HFFc6 (cell line): ENCODE measurements around the gene CMIP. TPM values are rescaled to one million over a fixed set of nuclear protein-coding genes. Genes with fewer than 3 reads are reported as not detected.
A peak's percentile ranks its signal among the peaks of the same experiment; 100 is the strongest.

ENCODE experiments used
- DNase-seq: peaks from one replicate; pipeline ENCODE4 v3.0.0-alpha.2; 2018
- H3K27ac Mint-ChIP-seq: 2 replicates; pipeline ENCODE4 v1.8.0; 2020; ENCODE audit warnings: mild to moderate bottlenecking, mixed read lengths
- H3K27me3 Mint-ChIP-seq: 2 replicates; pipeline ENCODE4 v1.8.0; 2021; ENCODE audit warnings: mild to moderate bottlenecking, moderate library complexity, mixed read lengths; ENCODE audit not compliant: insufficient read depth
- H3K36me3 Mint-ChIP-seq: 2 replicates; pipeline ENCODE4 v1.8.0; 2021; ENCODE audit warnings: low read depth, mixed read lengths
- H3K4me1 Mint-ChIP-seq: 2 replicates; pipeline ENCODE4 v1.8.0; 2020; ENCODE audit warnings: low read depth, mixed read lengths
- H3K4me3 Mint-ChIP-seq: 2 replicates; pipeline ENCODE4 v1.8.0; 2020; ENCODE audit warnings: mild to moderate bottlenecking, moderate library complexity, mixed read lengths
- H3K9me3 Mint-ChIP-seq: 2 replicates; pipeline ENCODE4 v1.8.0; 2020; ENCODE audit warnings: mild to moderate bottlenecking, mixed read lengths
- total RNA-seq, 6 experiments: library from RNA; stranded (reverse); fragmentation: NEBNext Ultra II Directional; extraction: Animal tissue kit (Norgen Biotek cat#: 25700); gene quantifications; 2 replicates in 1 of 6; 3 replicates in 5 of 6; pipeline ENCODE4 v1.2.3, GENCODE V29; 2021
- TF ChIP-seq, protein P1 (sequence below): fragments of 200-600 bp; sonication (generic); IDR thresholded peaks from 2 replicates; pipeline ENCODE4 v1.5.0; 2021; ENCODE audit warnings: antibody characterized with exemption, mild to moderate bottlenecking

The CMIP gene
- total RNA-seq, 6 experiments from 2014 or later, result 35.9 to 48.0 (median 43.5) TPM

- DNase-seq, result no peak
- TF ChIP-seq, protein P1, sequence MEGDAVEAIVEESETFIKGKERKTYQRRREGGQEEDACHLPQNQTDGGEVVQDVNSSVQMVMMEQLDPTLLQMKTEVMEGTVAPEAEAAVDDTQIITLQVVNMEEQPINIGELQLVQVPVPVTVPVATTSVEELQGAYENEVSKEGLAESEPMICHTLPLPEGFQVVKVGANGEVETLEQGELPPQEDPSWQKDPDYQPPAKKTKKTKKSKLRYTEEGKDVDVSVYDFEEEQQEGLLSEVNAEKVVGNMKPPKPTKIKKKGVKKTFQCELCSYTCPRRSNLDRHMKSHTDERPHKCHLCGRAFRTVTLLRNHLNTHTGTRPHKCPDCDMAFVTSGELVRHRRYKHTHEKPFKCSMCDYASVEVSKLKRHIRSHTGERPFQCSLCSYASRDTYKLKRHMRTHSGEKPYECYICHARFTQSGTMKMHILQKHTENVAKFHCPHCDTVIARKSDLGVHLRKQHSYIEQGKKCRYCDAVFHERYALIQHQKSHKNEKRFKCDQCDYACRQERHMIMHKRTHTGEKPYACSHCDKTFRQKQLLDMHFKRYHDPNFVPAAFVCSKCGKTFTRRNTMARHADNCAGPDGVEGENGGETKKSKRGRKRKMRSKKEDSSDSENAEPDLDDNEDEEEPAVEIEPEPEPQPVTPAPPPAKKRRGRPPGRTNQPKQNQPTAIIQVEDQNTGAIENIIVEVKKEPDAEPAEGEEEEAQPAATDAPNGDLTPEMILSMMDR, result no peak
- H3K9me3 Mint-ChIP-seq, result no peaks in the 10 kb centered on the region
- H3K27ac Mint-ChIP-seq, result no peak overlapping the region
- no peak overlapping the region for H3K4me3 Mint-ChIP-seq
- peaks cover 21% of the 10 kb centered on the region for H3K4me1 Mint-ChIP-seq
- H3K27me3 Mint-ChIP-seq, result no peaks in the 10 kb centered on the region
- peaks cover 12% of the 10 kb centered on the region for H3K36me3 Mint-ChIP-seq
Observed at GRCh38 chr16:81592353-81592866, 147.8 kb downstream of the CMIP start.

DNA sequence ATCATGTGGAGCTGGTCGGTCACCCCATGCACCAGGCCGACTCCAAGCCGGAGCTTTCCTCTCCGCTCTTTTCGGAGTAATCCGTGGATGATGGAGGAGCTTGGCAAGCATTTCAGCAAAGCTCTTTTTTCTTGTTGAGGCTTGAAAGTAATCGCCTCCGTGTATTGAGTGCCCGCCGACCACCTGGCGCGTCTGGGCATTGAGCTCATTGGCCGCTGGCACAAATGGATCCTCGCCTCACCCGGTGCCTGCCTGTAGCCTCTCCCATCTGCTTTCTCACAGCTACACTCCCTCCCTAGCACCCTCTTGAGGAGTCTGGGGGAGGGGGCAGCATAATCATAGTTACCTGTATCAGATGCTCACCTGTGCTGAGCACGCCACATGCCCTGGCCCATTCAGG is 148.9 kb downstream of the CMIP start:
- peaks cover 15% of the 10 kb centered on the region for H3K4me1 Mint-ChIP-seq
- no peaks in the 10 kb centered on the region for H3K27me3 Mint-ChIP-seq
- no peak overlapping the region for H3K27ac Mint-ChIP-seq
- H3K36me3 Mint-ChIP-seq, result peaks cover 14% of the 10 kb centered on the region
- H3K4me3 Mint-ChIP-seq, result no peak overlapping the region
- H3K9me3 Mint-ChIP-seq, result no peaks in the 10 kb centered on the region
- TF ChIP-seq, protein P1, result no peak
- DNase-seq, result no peak

GRCh38 chr16:81595629-81596292 is 151.2 kb downstream of the CMIP start:
- TF ChIP-seq, protein P1, result no peak
- DNase-seq, result peak; percentile 54
- Mint-ChIP-seq H3K4me3 (no peak overlapping the region), H3K4me1 (peaks cover 35% of the 10 kb centered on the region), H3K9me3 (no peaks in the 10 kb centered on the region), H3K27me3 (no peaks in the 10 kb centered on the region; the same call in 1 of the 2 replicates), H3K27ac (peak overlapping the region; percentile 67), H3K36me3 (peaks cover 11% of the 10 kb centered on the region)

- H3K4me3 Mint-ChIP-seq, result no peak overlapping the region
- no peak for DNase-seq
- TF ChIP-seq, protein P1, result no peak
- peaks cover 11% of the 10 kb centered on the region for H3K36me3 Mint-ChIP-seq
- H3K27ac Mint-ChIP-seq, result no peak overlapping the region
- H3K27me3 Mint-ChIP-seq, result no peaks in the 10 kb centered on the region; the same call in 1 of the 2 replicates
- peaks cover 48% of the 10 kb centered on the region for H3K4me1 Mint-ChIP-seq
- H3K9me3 Mint-ChIP-seq, result no peaks in the 10 kb centered on the region
Observed at GRCh38 chr16:81597079-81597658, 152.6 kb downstream of the CMIP start.

- no peaks in the 10 kb centered on the region; the same call in 1 of the 2 replicates for H3K27me3 Mint-ChIP-seq
- H3K4me1 Mint-ChIP-seq, result peaks cover 48% of the 10 kb centered on the region
- H3K9me3 Mint-ChIP-seq, result no peaks in the 10 kb centered on the region
- H3K4me3 Mint-ChIP-seq, result no peak overlapping the region
- TF ChIP-seq, protein P1, result peak; percentile 55
- H3K36me3 Mint-ChIP-seq, result peaks cover 11% of the 10 kb centered on the region
- no peak overlapping the region for H3K27ac Mint-ChIP-seq
- DNase-seq, result no peak
Observed at GRCh38 chr16:81598083-81598482, 153.5 kb downstream of the CMIP start.
